Mammary epithelial cell (primary cell): Measurements from ENCODE around the gene SORCS2.

Source experiments
- CTCF ChIP-seq, 2 donors: IDR thresholded peaks in 1 of 2; conservative IDR thresholded peaks in 1 of 2; 2 replicates each; pipeline ENCODE4 v1.5.1; 2011 to 2012; ENCODE audit warnings: inconsistent platforms in 2 of 2, low read length in 2 of 2, mild to moderate bottlenecking in 2 of 2, control low read depth in 1 of 2, low read depth in 1 of 2; ENCODE audit not compliant: insufficient read depth in 1 of 2; ENCODE audit errors: extremely low read depth in 1 of 2
- EZH2 ChIP-seq: IDR thresholded peaks from 2 replicates; pipeline ENCODE4 v1.6.1; 2012; ENCODE audit warnings: low read length, inconsistent platforms, borderline replicate concordance

GRCh38 chr4:7189066-7189465, 3.3 kb upstream of the SORCS2 start:
- no peak for TF ChIP-seq CTCF (conservative IDR thresholded peaks at IDR 0.05 in 1 of 2, IDR thresholded peaks at IDR 0.05 in 1 of 2; ENCODE audit: extremely low read depth in 1 of 2, insufficient read depth in 1 of 2, low read depth in 1 of 2, low read length in 2 of 2)
- TF ChIP-seq EZH2 = no peak
